ENCODE results near the gene ZNF614. TPM values are rescaled to one million over a fixed set of nuclear protein-coding genes. Genes with fewer than 3 reads are reported as not detected.

ZNF614 gene
- total RNA-seq (2022; extraction: Qiagen RNA extraction; ENCODE audit: low read depth) = 3.0 to 4.3 TPM (median 3.4 TPM) in 5 replicates

DNA sequence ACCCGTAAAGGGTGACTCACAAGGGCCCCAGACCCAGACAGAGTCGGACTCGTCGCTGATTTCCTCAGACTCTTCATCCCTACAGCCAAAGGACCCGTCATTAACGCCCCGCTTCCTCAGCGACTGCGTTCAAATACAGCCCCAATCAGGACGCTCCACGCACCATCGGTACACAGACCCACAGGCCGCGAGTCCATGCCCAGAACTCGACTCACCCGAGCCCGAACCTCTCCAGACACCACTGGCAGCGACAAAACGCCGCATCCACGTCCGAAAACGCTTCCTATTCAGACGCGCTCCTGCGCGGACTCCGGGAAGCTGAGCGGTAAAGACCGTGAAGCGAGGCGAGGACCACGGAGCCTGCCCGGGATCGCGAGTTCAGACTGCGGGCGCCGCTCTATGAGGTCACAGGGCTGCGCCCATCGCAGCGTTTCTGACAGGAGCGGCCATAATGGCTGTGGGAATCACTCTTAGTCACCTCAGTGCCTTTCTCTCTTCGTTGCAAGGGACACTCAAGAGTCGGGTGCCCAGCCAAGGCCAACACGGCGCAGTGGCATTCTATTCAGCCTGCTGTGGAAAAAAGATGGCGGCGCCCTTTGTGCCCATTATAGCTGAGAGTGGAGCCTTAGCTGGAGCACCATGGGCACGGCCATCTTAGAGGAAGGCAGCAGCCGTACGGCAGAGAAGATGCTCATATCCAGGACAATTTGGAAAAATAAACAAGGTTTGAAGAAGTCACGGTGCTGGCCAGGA lies at the start of gene ZNF614:
TSS of gene ZNF614 (minus strand) at position 353 of the 753 bp plus-strand sequence. CDS start 2,634 bp downstream, outside the sequence.

GRCh38 chr19:52048555-52049501 lies 20.6 kb upstream of the ZNF614 start, which contains the start of gene ZNF432:
Gene ZNF432 (minus strand): TSS chr19:52048838. CDS start chr19:52046868, 1,970 bp downstream.

GRCh38 chr19:52007806-52008557 lies 20.2 kb downstream of the ZNF614 start, which contains the start of gene ZNF615:
Gene ZNF615 (minus strand): TSS chr19:52008211. CDS start chr19:52003711, 4,500 bp downstream.

GRCh38 chr19:51986309-51987291 lies 41.6 kb downstream of the ZNF614 start, which contains the start of gene ZNF350:
Gene ZNF350 (minus strand): TSS chr19:51986840. CDS start chr19:51974360, 12,480 bp downstream.

Other genes with a start within 250 kb of the ZNF614 start
- gene FPR3, start 233.2 kb downstream of the ZNF614 start, total RNA-seq (2022; extraction: Qiagen RNA extraction; ENCODE audit: low read depth) = not detected in 5 replicates
- gene ZNF577, start 140.4 kb downstream of the ZNF614 start, total RNA-seq (2022; extraction: Qiagen RNA extraction; ENCODE audit: low read depth) = 0.06 to 0.15 TPM (median 0.09 TPM) in 4 of 5 replicates, not detected in the other
- gene ZNF649, start 123.4 kb downstream of the ZNF614 start, total RNA-seq (2022; extraction: Qiagen RNA extraction; ENCODE audit: low read depth) = 0.13 to 0.45 TPM (median 0.20 TPM) in 5 replicates
- gene ZNF613, start 100.9 kb downstream of the ZNF614 start, total RNA-seq (2022; extraction: Qiagen RNA extraction; ENCODE audit: low read depth) = 0.89 to 1.4 TPM (median 1.0 TPM) in 5 replicates
- 3.4 to 5.2 TPM (median 4.7 TPM) in 5 replicates for gene ZNF350, start 41.5 kb downstream of the ZNF614 start, total RNA-seq (2022; extraction: Qiagen RNA extraction; ENCODE audit: low read depth)
- 3.1 to 4.6 TPM (median 4.1 TPM) in 5 replicates for gene ZNF615, start 20.2 kb downstream of the ZNF614 start, total RNA-seq (2022; extraction: Qiagen RNA extraction; ENCODE audit: low read depth)
- 1.5 to 1.8 TPM (median 1.7 TPM) in 5 replicates for gene ZNF432, start 20.5 kb upstream of the ZNF614 start, total RNA-seq (2022; extraction: Qiagen RNA extraction; ENCODE audit: low read depth)
- gene ZNF841, start 67.4 kb upstream of the ZNF614 start, total RNA-seq (2022; extraction: Qiagen RNA extraction; ENCODE audit: low read depth) = 2.0 to 2.5 TPM (median 2.4 TPM) in 5 replicates
- gene ZNF616, start 111.6 kb upstream of the ZNF614 start, total RNA-seq (2022; extraction: Qiagen RNA extraction; ENCODE audit: low read depth) = 0.48 to 1.0 TPM (median 0.86 TPM) in 5 replicates
- gene ZNF836, start 143.2 kb upstream of the ZNF614 start, total RNA-seq (2022; extraction: Qiagen RNA extraction; ENCODE audit: low read depth) = 0.73 to 1.0 TPM (median 0.92 TPM) in 5 replicates
- gene PPP2R1A, start 161.7 kb upstream of the ZNF614 start, total RNA-seq (2022; extraction: Qiagen RNA extraction; ENCODE audit: low read depth) = 169 to 313 TPM (median 298 TPM) in 5 replicates
- 6.5 to 11.9 TPM (median 8.5 TPM) in 5 replicates for gene ZNF766, start 241.2 kb upstream of the ZNF614 start, total RNA-seq (2022; extraction: Qiagen RNA extraction; ENCODE audit: low read depth)

All from A549 treated with CpdA at 1 μM for 4 hours (cell line).